GM12873 (cell line): ENCODE data around the gene PRSS57.

Source experiments
- CTCF ChIP-seq: IDR thresholded peaks from 2 replicates; pipeline ENCODE4 v1.5.1; 2012; ENCODE audit warnings: low read depth, mild to moderate bottlenecking, moderate library complexity, low read length, control low read depth; ENCODE audit not compliant: insufficient read depth; ENCODE audit errors: missing control alignments

The PRSS57 gene

GRCh38 chr19:719636-720344, 24.5 kb upstream of the PRSS57 start:
- no peak for TF ChIP-seq CTCF

- TF ChIP-seq CTCF = no peak
Measured at GRCh38 chr19:718991-719512, 23.8 kb upstream of the PRSS57 start.

- TF ChIP-seq CTCF = no peak
Measured at GRCh38 chr19:718251-718951, 23.1 kb upstream of the PRSS57 start.

GRCh38 chr19:715347-715746, 20.1 kb upstream of the PRSS57 start:
- no peak for TF ChIP-seq CTCF

GRCh38 chr19:711254-711653, 16.0 kb upstream of the PRSS57 start:
- no peak for TF ChIP-seq CTCF

GRCh38 chr19:710767-711166, 15.5 kb upstream of the PRSS57 start:
- TF ChIP-seq CTCF = no peak

GRCh38 chr19:709965-710571, 14.8 kb upstream of the PRSS57 start:
- no peak for TF ChIP-seq CTCF
